AG04449 (cell line): Measurements from ENCODE around the gene ABHD15.

ENCODE experiments used
- CTCF ChIA-PET: fragments of 350-600 bp; formaldehyde crosslinking; extraction: SDS; loops from one replicate; lab custom pipeline; 2021; ENCODE audit warnings: antibody characterized with exemption; lab: Yijun Ruan, JAX
- POLR2A ChIA-PET: fragments of 400-600, 350-600 bp; formaldehyde crosslinking; extraction: SDS; loops from one replicate; lab custom pipeline; 2020; ENCODE audit warnings: antibody characterized with exemption, inconsistent platforms; lab: Yijun Ruan, JAX
- DNase-seq: peaks from one replicate; pipeline ENCODE4 v3.0.0-alpha.2; 2010; ENCODE audit warnings: low read depth, low spot score
- H3K4me3 ChIP-seq: 2 replicates; pipeline ENCODE4 v1.5.1; 2011; ENCODE audit warnings: low read depth, mild to moderate bottlenecking, control low read depth, low read length
- TF ChIP-seq, protein P1 (sequence below): IDR thresholded peaks from one replicate; pipeline ENCODE4 v1.5.1; 2011; ENCODE audit warnings: mild to moderate bottlenecking, moderate library complexity, low read length, control low read depth, inconsistent platforms; ENCODE audit not compliant: insufficient read depth; ENCODE audit errors: missing control alignments

ABHD15 gene

DNA sequence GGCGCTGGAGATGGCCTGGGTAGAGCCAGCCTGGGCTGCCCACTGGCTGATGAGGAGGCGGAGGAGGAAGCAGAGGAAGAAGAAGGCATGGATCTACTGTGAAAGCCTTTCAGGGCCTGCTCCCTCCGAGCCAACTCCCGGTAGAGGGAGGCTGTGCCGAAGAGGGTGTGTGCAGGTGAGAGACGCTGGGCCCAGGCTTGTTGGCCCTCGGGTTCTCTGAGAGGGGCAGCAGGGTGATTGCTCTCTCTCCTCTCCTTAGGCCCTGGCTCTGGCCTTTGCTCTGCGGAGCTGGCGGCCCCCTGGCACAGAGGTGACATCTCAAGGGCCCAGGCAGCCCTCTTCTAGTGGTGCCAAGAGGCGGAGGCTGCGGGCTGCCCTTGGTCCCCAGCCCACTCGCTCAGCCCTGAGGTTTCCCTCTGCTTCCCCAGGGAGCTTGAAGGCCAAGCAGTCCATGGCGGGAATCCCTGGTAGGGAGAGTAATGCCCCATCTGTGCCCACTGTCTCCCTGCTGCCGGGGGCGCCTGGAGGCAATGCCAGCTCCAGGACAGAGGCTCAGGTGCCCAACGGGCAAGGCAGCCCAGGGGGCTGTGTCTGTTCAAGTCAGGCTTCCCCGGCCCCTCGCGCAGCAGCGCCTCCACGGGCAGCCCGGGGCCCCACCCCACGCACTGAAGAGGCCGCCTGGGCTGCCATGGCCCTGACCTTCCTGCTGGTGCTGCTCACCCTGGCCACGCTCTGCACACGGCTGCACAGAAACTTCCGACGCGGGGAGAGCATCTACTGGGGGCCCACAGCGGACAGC is 5.2 kb upstream of the ABHD15 start:
- CTCF ChIA-PET: interaction anchor here (1.0 to 20.8 kb wide), 16 partner anchors 9 to 359 kb away, joined by 3 to 222 read pairs (median 8); partner anchors contain the start of genes ANKRD13B and SSH2
- H3K4me3 ChIP-seq: no peak overlapping the region; the same call in 1 of the 2 replicates
- DNase-seq: no peak
- TF ChIP-seq, protein P1, sequence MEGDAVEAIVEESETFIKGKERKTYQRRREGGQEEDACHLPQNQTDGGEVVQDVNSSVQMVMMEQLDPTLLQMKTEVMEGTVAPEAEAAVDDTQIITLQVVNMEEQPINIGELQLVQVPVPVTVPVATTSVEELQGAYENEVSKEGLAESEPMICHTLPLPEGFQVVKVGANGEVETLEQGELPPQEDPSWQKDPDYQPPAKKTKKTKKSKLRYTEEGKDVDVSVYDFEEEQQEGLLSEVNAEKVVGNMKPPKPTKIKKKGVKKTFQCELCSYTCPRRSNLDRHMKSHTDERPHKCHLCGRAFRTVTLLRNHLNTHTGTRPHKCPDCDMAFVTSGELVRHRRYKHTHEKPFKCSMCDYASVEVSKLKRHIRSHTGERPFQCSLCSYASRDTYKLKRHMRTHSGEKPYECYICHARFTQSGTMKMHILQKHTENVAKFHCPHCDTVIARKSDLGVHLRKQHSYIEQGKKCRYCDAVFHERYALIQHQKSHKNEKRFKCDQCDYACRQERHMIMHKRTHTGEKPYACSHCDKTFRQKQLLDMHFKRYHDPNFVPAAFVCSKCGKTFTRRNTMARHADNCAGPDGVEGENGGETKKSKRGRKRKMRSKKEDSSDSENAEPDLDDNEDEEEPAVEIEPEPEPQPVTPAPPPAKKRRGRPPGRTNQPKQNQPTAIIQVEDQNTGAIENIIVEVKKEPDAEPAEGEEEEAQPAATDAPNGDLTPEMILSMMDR: no peak
- POLR2A ChIA-PET: interaction anchor here (1.4 kb wide), 1 partner anchor 278 kb away, joined by 4 read pairs; the partner anchor contains the start of gene NUFIP2

DNA sequence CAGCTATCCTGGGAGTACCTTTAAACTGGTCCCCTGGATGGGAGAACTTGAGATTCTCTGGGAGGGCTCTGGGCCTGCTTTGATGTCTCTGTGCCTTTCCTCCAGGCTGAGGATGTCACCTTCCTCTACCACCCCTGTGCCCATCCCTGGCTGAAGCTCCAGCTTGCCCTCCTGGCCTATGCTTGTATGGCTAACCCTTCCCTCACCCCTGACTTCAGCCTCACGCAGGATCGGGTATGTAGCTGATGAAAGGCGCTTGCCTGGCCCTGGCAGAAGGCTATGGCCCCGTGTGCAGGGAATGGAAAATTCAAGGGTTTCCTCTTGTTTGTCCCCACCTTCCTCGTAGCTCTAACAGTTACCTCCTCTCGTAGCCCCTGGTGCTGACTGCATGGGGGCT is 4.6 kb upstream of the ABHD15 start:
- ChIA-PET POLR2A (interaction anchor here (1.4 kb wide), 1 partner anchor 278 kb away, joined by 4 read pairs; the partner anchor contains the start of gene NUFIP2), CTCF (interaction anchor here (1.5 to 20.8 kb wide), 7 partner anchors 9 to 204 kb away, joined by 4 to 222 read pairs (median 23); no protein-coding TSS in a partner anchor)
- H3K4me3 ChIP-seq: no peak overlapping the region
- no peak for DNase-seq
- TF ChIP-seq, protein P1: no peak

DNA sequence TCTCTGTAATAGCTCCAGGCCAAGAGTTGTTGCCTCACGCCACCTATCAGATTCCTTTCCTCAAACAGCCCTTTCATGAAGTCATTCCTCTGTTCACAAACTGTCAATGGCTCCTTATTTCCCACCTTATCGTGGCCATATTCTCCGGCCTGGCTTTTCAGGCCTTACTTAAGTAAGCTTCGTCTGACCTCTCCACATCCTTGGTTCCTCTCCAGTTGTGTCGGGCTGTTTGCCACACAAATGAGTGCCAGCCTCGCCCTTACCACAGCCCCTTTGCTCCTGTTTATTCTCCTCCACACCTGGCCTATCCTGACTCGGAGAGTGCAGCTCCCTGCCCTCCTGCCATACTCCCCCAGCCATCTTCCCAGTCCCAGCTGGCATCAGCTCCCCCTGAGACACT is 3.7 kb upstream of the ABHD15 start:
- H3K4me3 ChIP-seq: no peak overlapping the region
- ChIA-PET CTCF (interaction anchor here (0.6 to 20.8 kb wide), 9 partner anchors 10 to 451 kb away, joined by 3 to 222 read pairs (median 13); no protein-coding TSS in a partner anchor), POLR2A (no interaction called here)
- TF ChIP-seq, protein P1: no peak
- no peak for DNase-seq

DNA sequence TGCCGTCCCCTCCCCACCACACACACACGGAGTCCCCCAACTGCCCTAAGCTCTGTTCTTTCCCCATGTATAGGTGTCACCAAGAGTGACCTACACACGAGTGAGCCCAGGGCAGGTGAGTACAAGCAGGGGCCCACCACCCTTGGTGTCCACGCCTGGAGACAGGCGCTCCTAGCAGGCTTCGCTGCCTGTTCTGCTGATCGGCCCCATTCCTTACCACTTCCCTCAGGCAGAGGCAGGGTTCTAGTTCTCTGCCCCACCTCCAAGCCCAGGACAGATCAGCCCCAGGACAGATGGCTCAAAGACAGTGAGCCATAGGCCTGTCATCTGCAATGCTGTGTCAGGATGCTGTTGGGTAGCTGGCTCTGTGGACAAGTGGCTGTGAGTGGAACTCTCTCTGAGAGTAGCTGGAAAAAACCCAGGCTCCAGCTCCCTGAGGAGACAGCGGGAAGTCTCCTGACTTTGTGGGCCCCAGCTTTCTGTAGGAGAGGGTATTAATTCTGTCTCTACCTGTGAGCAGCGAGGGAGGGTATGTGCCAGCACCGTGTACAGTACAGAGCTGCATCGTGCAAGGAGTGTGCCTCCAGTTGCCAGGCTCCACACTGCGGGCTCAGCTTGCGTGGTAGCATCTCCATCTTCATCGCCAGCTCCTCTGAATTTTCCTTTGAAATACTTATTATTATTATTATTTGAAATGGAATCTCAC is 2.6 kb upstream of the ABHD15 start:
- CTCF ChIA-PET: interaction anchor here (0.8 to 20.8 kb wide), 8 partner anchors 11 to 524 kb away, joined by 3 to 222 read pairs (median 14); no protein-coding TSS in a partner anchor
- POLR2A ChIA-PET: interaction anchor here (0.8 to 1.5 kb wide), 2 partner anchors 11 to 22 kb away, joined by 3 to 4 read pairs; no protein-coding TSS in a partner anchor
- H3K4me3 ChIP-seq: peak overlapping the region; percentile 77
- DNase-seq: no peak
- TF ChIP-seq, protein P1: no peak

DNA sequence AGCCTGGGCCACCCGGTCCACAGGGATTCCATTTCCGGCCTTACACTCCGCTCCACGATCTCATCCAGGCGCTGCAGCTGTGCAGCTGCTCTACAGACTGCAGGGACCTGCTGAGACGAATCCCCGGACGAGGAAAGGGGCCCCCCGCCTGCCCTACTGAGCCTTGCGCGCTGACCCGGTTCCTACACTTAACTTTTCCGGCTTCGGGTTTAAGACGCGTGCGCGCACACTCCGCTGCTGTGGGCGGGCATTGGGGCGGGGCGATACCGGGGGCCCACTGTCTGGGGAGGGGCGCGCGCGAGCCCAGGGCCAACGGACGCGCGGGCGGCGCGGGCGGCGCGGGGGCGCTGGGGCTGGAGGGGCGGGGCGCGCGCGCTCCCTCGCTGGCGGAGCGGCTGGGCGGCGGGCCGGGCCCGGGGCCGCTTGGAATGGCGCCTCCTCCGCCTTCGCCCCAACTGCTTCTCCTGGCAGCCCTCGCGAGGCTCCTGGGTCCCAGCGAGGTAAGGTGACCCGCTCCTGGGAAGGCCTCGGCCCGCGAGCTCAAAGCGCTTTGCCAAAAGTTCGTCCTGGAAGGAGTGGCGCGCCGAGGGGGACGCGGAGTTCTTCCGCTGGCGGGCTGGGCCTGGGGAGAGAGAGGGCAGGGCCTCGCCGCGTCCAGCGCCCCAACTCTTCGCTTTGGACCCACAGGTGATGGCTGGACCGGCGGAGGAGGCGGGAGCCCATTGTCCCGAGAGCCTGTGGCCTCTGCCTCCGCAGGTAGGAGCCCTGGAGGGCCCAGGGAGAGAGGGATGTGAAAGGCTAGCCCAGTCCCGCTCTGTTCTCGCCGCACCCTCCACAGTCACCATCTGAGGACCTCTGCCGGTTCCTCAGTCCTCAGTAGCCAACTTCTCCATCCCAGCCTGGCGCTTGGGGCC is 1.8 kb upstream of the ABHD15 start, which contains the start of gene TP53I13:
Gene TP53I13 (plus strand): TSS at position 371 of the 914 bp plus-strand sequence. CDS start 58 bp downstream, at position 429.
- H3K4me3 ChIP-seq: peak within 1 kb of the TSS; percentile 77
- TF ChIP-seq, protein P1: no peak
- DNase-seq: no peak
- CTCF ChIA-PET: interaction anchor here (0.7 to 20.8 kb wide), 13 partner anchors 10 to 201 kb away, joined by 3 to 222 read pairs (median 13); no protein-coding TSS in a partner anchor
- POLR2A ChIA-PET: interaction anchor here (0.6 to 1.5 kb wide), 2 partner anchors 12 to 15 kb away, joined by 4 to 5 read pairs; no protein-coding TSS in a partner anchor
